ENCODE data around the gene CCBE1.

Gene CCBE1

DNA sequence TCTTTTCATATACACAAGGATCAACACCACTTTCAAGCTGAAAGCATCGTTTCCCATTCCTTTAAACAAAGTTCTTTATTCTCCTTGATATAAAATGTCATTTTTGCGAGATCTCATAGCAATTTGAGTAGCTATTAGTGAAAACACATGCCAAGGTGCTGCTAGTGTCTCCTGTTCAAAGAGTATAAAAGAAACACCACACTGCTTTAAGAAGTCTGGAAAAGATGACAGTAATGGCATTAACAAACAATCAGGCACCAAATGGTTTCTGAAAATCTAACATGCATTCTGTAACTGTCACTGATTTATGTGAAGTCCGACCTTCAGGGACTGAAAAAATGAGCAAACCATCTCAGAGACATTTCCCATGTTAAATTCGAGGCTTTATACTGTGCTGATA, 2.4 kb downstream of the CCBE1 start:
- H2AK5ac ChIP-seq (ENCODE audit: low read depth, low read length) = no peak overlapping the region
- peaks cover 8 to 56% (median 31%) of the 10 kb centered on the region in 3 experiments for H3K27me3 ChIP-seq (ENCODE audit: control insufficient read depth in 3 of 3, insufficient read depth in 3 of 3, low read depth in 1 of 3, low read length in 3 of 3)
- no peak for DNase-seq (ENCODE audit: low spot score)
- no peak overlapping the region for H3K14ac ChIP-seq (ENCODE audit: low read length)
- no peak overlapping the region for H2BK120ac ChIP-seq (ENCODE audit: low read depth, low read length)
- H3K4me3 ChIP-seq (ENCODE audit: low read length in 2 of 2) = no peak overlapping the region
- H4K8ac ChIP-seq (ENCODE audit: low read depth, low read length) = no peak overlapping the region
- H3K23ac ChIP-seq (ENCODE audit: low read depth, low read length, poor library complexity) = no peak overlapping the region
- H3K27ac ChIP-seq (replicated peaks; ENCODE audit: low read length) = no peak overlapping the region
- no peaks in the 10 kb centered on the region for H3K79me1 ChIP-seq (ENCODE audit: low read depth, low read length)
- H3K9ac ChIP-seq (ENCODE audit: low read depth, low read length, poor library complexity) = no peak overlapping the region
- H4K91ac ChIP-seq (ENCODE audit: low read depth, low read length, poor library complexity) = no peak overlapping the region
- H3K36me3 ChIP-seq (replicated peaks in 1 of 2; ENCODE audit: control insufficient read depth in 2 of 2, insufficient read depth in 2 of 2, low read length in 2 of 2) = no peaks in the 10 kb centered on the region
- no peak overlapping the region for H2BK15ac ChIP-seq (ENCODE audit: low read length)
- peaks cover 0 to 6% of the 10 kb centered on the region in 2 donors for H3K4me1 ChIP-seq (ENCODE audit: control insufficient read depth in 2 of 2, insufficient read depth in 1 of 2, low read depth in 1 of 2, low read length in 2 of 2)
- H3K18ac ChIP-seq (ENCODE audit: low read length) = no peak overlapping the region
- no peak overlapping the region for H3K4ac ChIP-seq (ENCODE audit: low read length)
- WGBS, 2 donors (ENCODE audit: extremely low coverage in 2 of 2, insufficient read length in 2 of 2, insufficient replicate concordance in 1 of 2) = no CpG with 5 or more reads among the region's 4 CpGs
- H3K9me3 ChIP-seq (replicated peaks in 1 of 2; ENCODE audit: control insufficient read depth in 2 of 2, insufficient read depth in 1 of 2, low read depth in 1 of 2, low read length in 2 of 2) = no peaks in the 10 kb centered on the region
- no peak overlapping the region for H2BK5ac ChIP-seq (ENCODE audit: low read length)
- H3K4me2 ChIP-seq (ENCODE audit: insufficient read depth, low read length, poor library complexity, severe bottlenecking) = no peak overlapping the region
- H2BK12ac ChIP-seq (ENCODE audit: low read length) = no peak overlapping the region
- H2AFZ ChIP-seq (ENCODE audit: low read length) = no peak overlapping the region

DNA sequence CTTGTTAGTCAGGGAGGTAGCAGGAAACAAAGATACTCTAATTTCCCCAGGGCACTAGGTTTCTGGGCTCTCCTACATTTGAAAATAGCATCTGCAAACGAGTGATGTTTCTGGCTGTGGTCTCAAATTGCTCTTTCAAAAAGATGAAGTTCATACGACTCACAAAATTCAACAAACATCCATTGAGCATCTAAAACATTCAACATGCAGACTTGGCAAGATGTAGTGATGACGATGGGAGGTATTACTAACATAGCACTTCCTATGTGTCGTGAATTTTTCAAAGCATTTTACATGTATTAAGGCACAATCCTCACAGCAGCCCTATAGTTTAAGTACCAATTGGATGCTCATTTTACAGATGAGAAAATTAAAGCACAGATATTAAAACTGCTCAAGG, 5.2 kb downstream of the CCBE1 start:
- Histone ChIP-seq H3K4me2 (ENCODE audit: insufficient read depth, low read length, poor library complexity, severe bottlenecking) (no peak overlapping the region), H3K9me3 (replicated peaks in 1 of 2; ENCODE audit: control insufficient read depth in 2 of 2, insufficient read depth in 1 of 2, low read depth in 1 of 2, low read length in 2 of 2) (no peaks in the 10 kb centered on the region), H2BK5ac (ENCODE audit: low read length) (no peak overlapping the region), H3K27me3 (ENCODE audit: control insufficient read depth in 3 of 3, insufficient read depth in 3 of 3, low read depth in 1 of 3, low read length in 3 of 3) (peaks cover 8 to 29% (median 20%) of the 10 kb centered on the region in 3 experiments), H2AK5ac (ENCODE audit: low read depth, low read length) (no peak overlapping the region), H2BK12ac (ENCODE audit: low read length) (no peak overlapping the region), H3K23ac (ENCODE audit: low read depth, low read length, poor library complexity) (no peak overlapping the region), H3K9ac (ENCODE audit: low read depth, low read length, poor library complexity) (no peak overlapping the region), H3K27ac (replicated peaks; ENCODE audit: low read length) (no peak overlapping the region), H4K91ac (ENCODE audit: low read depth, low read length, poor library complexity) (no peak overlapping the region), H4K8ac (ENCODE audit: low read depth, low read length) (no peak overlapping the region), H3K18ac (ENCODE audit: low read length) (no peak overlapping the region), H2AFZ (ENCODE audit: low read length) (no peak overlapping the region), H3K4me3 (ENCODE audit: low read length in 2 of 2) (no peak overlapping the region), H3K14ac (ENCODE audit: low read length) (no peak overlapping the region), H3K4ac (ENCODE audit: low read length) (no peak overlapping the region), H2BK120ac (ENCODE audit: low read depth, low read length) (no peak overlapping the region), H2BK15ac (ENCODE audit: low read length) (no peak overlapping the region), H3K4me1 (ENCODE audit: control insufficient read depth in 2 of 2, insufficient read depth in 1 of 2, low read depth in 1 of 2, low read length in 2 of 2) (peaks cover 0 to 10% of the 10 kb centered on the region in 2 donors), H3K79me1 (ENCODE audit: low read depth, low read length) (no peaks in the 10 kb centered on the region), H3K36me3 (replicated peaks in 1 of 2; ENCODE audit: control insufficient read depth in 2 of 2, insufficient read depth in 2 of 2, low read length in 2 of 2) (no peaks in the 10 kb centered on the region)
- WGBS, 2 donors (ENCODE audit: extremely low coverage in 2 of 2, insufficient read length in 2 of 2, insufficient replicate concordance in 1 of 2) = no CpG with 5 or more reads among the region's 4 CpGs
- no peak for DNase-seq (ENCODE audit: low spot score)

DNA sequence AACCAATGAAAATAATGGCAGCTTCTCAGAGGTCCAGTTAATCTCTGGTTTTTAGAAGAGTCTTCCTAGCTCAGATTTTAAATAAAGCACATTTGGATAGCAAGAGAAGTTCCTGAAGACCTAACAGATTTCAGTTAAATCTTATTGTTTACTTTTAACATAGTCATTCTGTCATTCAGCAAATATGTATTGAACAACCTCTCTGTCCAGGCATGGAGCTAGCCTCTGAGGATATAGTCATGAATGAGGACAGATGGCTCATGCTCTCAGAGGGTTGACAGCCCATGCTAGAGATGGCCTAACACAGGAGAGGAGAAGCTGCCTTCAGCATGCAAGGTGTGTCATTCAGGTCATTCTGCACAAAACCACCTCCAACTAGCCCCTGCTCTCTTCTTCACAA, 6.2 kb downstream of the CCBE1 start:
- H3K27me3 ChIP-seq (ENCODE audit: control insufficient read depth in 3 of 3, insufficient read depth in 3 of 3, low read depth in 1 of 3, low read length in 3 of 3) = peaks cover 0 to 19% (median 10%) of the 10 kb centered on the region in 3 experiments
- no peak overlapping the region for H2AFZ ChIP-seq (ENCODE audit: low read length)
- no peak overlapping the region for H3K23ac ChIP-seq (ENCODE audit: low read depth, low read length, poor library complexity)
- no peak overlapping the region for H3K18ac ChIP-seq (ENCODE audit: low read length)
- H2BK120ac ChIP-seq (ENCODE audit: low read depth, low read length) = no peak overlapping the region
- no peak overlapping the region for H4K8ac ChIP-seq (ENCODE audit: low read depth, low read length)
- no peak overlapping the region for H3K27ac ChIP-seq (replicated peaks; ENCODE audit: low read length)
- no peak overlapping the region for H2AK5ac ChIP-seq (ENCODE audit: low read depth, low read length)
- H3K36me3 ChIP-seq (replicated peaks in 1 of 2; ENCODE audit: control insufficient read depth in 2 of 2, insufficient read depth in 2 of 2, low read length in 2 of 2) = no peaks in the 10 kb centered on the region
- no peak for DNase-seq (ENCODE audit: low spot score)
- H3K4me2 ChIP-seq (ENCODE audit: insufficient read depth, low read length, poor library complexity, severe bottlenecking) = no peak overlapping the region
- no peak overlapping the region for H4K91ac ChIP-seq (ENCODE audit: low read depth, low read length, poor library complexity)
- H2BK12ac ChIP-seq (ENCODE audit: low read length) = no peak overlapping the region
- peaks cover 0 to 6% of the 10 kb centered on the region in 2 donors for H3K4me1 ChIP-seq (ENCODE audit: control insufficient read depth in 2 of 2, insufficient read depth in 1 of 2, low read depth in 1 of 2, low read length in 2 of 2)
- no peak overlapping the region for H3K14ac ChIP-seq (ENCODE audit: low read length)
- H3K4me3 ChIP-seq (ENCODE audit: low read length in 2 of 2) = no peak overlapping the region
- H3K9ac ChIP-seq (ENCODE audit: low read depth, low read length, poor library complexity) = no peak overlapping the region
- H3K9me3 ChIP-seq (replicated peaks in 1 of 2; ENCODE audit: control insufficient read depth in 2 of 2, insufficient read depth in 1 of 2, low read depth in 1 of 2, low read length in 2 of 2) = no peaks in the 10 kb centered on the region
- no peak overlapping the region for H2BK15ac ChIP-seq (ENCODE audit: low read length)
- H2BK5ac ChIP-seq (ENCODE audit: low read length) = no peak overlapping the region
- H3K79me1 ChIP-seq (ENCODE audit: low read depth, low read length) = no peaks in the 10 kb centered on the region
- H3K4ac ChIP-seq (ENCODE audit: low read length) = no peak overlapping the region

DNA sequence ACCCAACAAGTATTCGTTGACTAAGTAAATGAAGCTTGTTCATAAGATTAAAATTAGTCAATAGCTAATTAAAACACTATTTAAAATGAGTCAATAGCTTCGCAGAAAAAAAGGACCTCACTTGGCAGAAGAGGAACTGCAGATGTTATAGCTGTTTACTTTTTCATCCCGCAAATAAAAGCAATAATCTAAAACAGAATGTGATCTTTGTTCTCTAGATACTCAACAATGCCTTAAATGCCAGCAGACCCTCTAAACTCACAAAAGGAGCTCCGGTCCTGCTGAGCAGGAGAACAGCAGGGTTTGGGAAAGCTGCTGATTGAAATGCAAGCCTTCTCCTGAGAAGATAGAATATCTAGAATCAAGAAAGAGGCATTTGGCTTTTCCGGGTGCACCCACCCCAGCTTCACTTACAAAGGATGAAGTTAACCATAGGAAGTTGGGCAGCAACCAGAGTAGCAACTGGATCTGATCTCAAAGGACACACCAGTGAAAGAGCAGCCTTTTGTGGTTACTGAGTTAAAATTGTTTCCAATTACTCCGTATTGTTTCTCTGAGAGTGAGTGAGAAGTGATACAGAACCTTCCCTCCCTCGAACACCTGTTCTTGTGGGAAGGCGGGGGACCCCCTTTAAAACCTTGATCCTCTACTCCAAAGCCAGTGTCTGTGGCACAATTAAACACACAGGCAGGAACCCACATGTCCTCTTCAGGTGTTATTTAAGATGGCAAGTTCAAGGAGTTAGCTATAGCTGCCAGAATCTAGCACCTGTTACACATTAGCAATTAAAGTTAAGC, 6.8 kb downstream of the CCBE1 start:
- Histone ChIP-seq H3K18ac (ENCODE audit: low read length) (no peak overlapping the region), H3K4me2 (ENCODE audit: insufficient read depth, low read length, poor library complexity, severe bottlenecking) (no peak overlapping the region), H2BK15ac (ENCODE audit: low read length) (no peak overlapping the region), H3K79me1 (ENCODE audit: low read depth, low read length) (no peaks in the 10 kb centered on the region), H3K4me3 (ENCODE audit: low read length in 2 of 2) (no peak overlapping the region), H3K27ac (replicated peaks; ENCODE audit: low read length) (peak overlapping the region; percentile 19), H3K4me1 (ENCODE audit: control insufficient read depth in 2 of 2, insufficient read depth in 1 of 2, low read depth in 1 of 2, low read length in 2 of 2) (peaks cover 0 to 6% of the 10 kb centered on the region in 2 donors), H4K91ac (ENCODE audit: low read depth, low read length, poor library complexity) (no peak overlapping the region), H3K9ac (ENCODE audit: low read depth, low read length, poor library complexity) (no peak overlapping the region), H3K23ac (ENCODE audit: low read depth, low read length, poor library complexity) (no peak overlapping the region), H3K9me3 (replicated peaks in 1 of 2; ENCODE audit: control insufficient read depth in 2 of 2, insufficient read depth in 1 of 2, low read depth in 1 of 2, low read length in 2 of 2) (no peaks in the 10 kb centered on the region), H4K8ac (ENCODE audit: low read depth, low read length) (no peak overlapping the region), H3K36me3 (replicated peaks in 1 of 2; ENCODE audit: control insufficient read depth in 2 of 2, insufficient read depth in 2 of 2, low read length in 2 of 2) (no peaks in the 10 kb centered on the region), H3K14ac (ENCODE audit: low read length) (no peak overlapping the region), H2AFZ (ENCODE audit: low read length) (no peak overlapping the region), H2BK12ac (ENCODE audit: low read length) (no peak overlapping the region), H2BK120ac (ENCODE audit: low read depth, low read length) (no peak overlapping the region), H2BK5ac (ENCODE audit: low read length) (no peak overlapping the region), H3K27me3 (ENCODE audit: control insufficient read depth in 3 of 3, insufficient read depth in 3 of 3, low read depth in 1 of 3, low read length in 3 of 3) (peaks cover 0 to 13% (median 4%) of the 10 kb centered on the region in 3 experiments), H2AK5ac (ENCODE audit: low read depth, low read length) (no peak overlapping the region), H3K4ac (ENCODE audit: low read length) (no peak overlapping the region)
- no CpG with 5 or more reads among the region's 8 CpGs for WGBS, 2 donors (ENCODE audit: extremely low coverage in 2 of 2, insufficient read length in 2 of 2, insufficient replicate concordance in 1 of 2)
- no peak for DNase-seq (ENCODE audit: low spot score)
